T-helper 17 cell (primary cell): Measurements from ENCODE around the gene RASIP1. TPM values are rescaled to one million over a fixed set of nuclear protein-coding genes. Genes with fewer than 3 reads are reported as not detected.
"Not testable (repeated sequence)": the region's sequence is repeated elsewhere in the genome, so short reads cannot be mapped to it uniquely, and the experiment has no call there.

Source experiments
- ATAC-seq: fragments of 150-1000 bp; cut with Tn5 transposase; 2 replicates; pipeline ENCODE4 v1.10.0; 2021; ENCODE audit warnings: mild to moderate bottlenecking, moderate library complexity
- DNase-seq, 3 donors: peaks; one replicate each; pipeline versions ENCODE4 v3.0.0 to v3.0.0-alpha.2; 2020 to 2021
- H3K9me3 ChIP-seq: one replicate; pipeline ENCODE4 v1.7.0; 2013; ENCODE audit warnings: low read length, mild to moderate bottlenecking; ENCODE audit not compliant: control insufficient read depth, poor library complexity, severe bottlenecking
- H3K27ac Mint-ChIP-seq: one replicate; pipeline ENCODE4 v1.8.0; 2022; ENCODE audit warnings: mild to moderate bottlenecking, moderate library complexity, mixed read lengths
- H3K27me3 Mint-ChIP-seq: one replicate; pipeline ENCODE4 v1.8.0; 2022; ENCODE audit warnings: mixed read lengths
- H3K36me3 Mint-ChIP-seq: one replicate; pipeline ENCODE4 v1.8.0; 2022; ENCODE audit warnings: low read depth, mixed read lengths
- H3K4me1 Mint-ChIP-seq: one replicate; pipeline ENCODE4 v1.8.0; 2022; ENCODE audit warnings: mild to moderate bottlenecking, mixed read lengths
- H3K4me3 Mint-ChIP-seq: one replicate; pipeline ENCODE4 v1.8.0; 2022; ENCODE audit warnings: mild to moderate bottlenecking, moderate library complexity, mixed read lengths
- total RNA-seq, 4 donors: library from RNA in 2 of 4; stranded (reverse) in 2 of 4; gene quantifications; one replicate each; pipeline ENCODE4 v1.2.3 and lab custom pipeline; 2022 to 2026

RASIP1 gene
- total RNA-seq (under 1 TPM; 0.10 to 0.12 TPM), total RNA-seq (lab: John Stamatoyannopoulos, UW) (0 to 0.23 reads per million in 2 donors)

GRCh38 chr19:48740164-48740972, at the start of gene RASIP1:
Gene RASIP1, minus strand, starts transcription at chr19:48740610. Its CDS starts 328 bp downstream, at chr19:48740282.
- no peak for DNase-seq
- Mint-ChIP-seq H3K4me1 (peaks cover 13% of the 10 kb centered on the region), H3K4me3 (peak within 1 kb of the TSS; percentile 65), H3K27me3 (no peaks in the 10 kb centered on the region), H3K36me3 (no peaks in the 10 kb centered on the region), H3K27ac (no peak within 1 kb of the TSS)
- ATAC-seq = no peak
- H3K9me3 ChIP-seq = no peaks in the 10 kb centered on the region

GRCh38 chr19:48787331-48787730, 46.9 kb upstream of the RASIP1 start:
- H3K9me3 ChIP-seq, H3K27ac Mint-ChIP-seq, H3K4me1 Mint-ChIP-seq, ATAC-seq, H3K4me3 Mint-ChIP-seq, H3K36me3 Mint-ChIP-seq, DNase-seq, H3K27me3 Mint-ChIP-seq: not testable (repeated sequence)

- not testable (repeated sequence) for H3K27me3 Mint-ChIP-seq, H3K4me1 Mint-ChIP-seq
Measured at GRCh38 chr19:48786422-48786821, 46.0 kb upstream of the RASIP1 start.

GRCh38 chr19:48784527-48784926, 44.1 kb upstream of the RASIP1 start:
- Mint-ChIP-seq H3K36me3 (no peaks in the 10 kb centered on the region), H3K27ac (no peak overlapping the region), H3K27me3 (peaks cover 6% of the 10 kb centered on the region), H3K4me3 (no peak overlapping the region), H3K4me1 (peaks cover 2% of the 10 kb centered on the region)
- no peak for DNase-seq
- ATAC-seq = no peak
- H3K9me3 ChIP-seq = no peaks in the 10 kb centered on the region

More at GRCh38 chr19:48786422-48786821, 46.0 kb upstream of the RASIP1 start:
- not testable (repeated sequence) for H3K9me3 ChIP-seq, DNase-seq, ATAC-seq, H3K4me3 Mint-ChIP-seq, H3K36me3 Mint-ChIP-seq, H3K27ac Mint-ChIP-seq

- Mint-ChIP-seq H3K4me1 (peaks cover 2% of the 10 kb centered on the region), H3K36me3 (no peaks in the 10 kb centered on the region), H3K27ac (peak overlapping the region; percentile 2), H3K4me3 (no peak overlapping the region), H3K27me3 (peaks cover 6% of the 10 kb centered on the region)
- ATAC-seq (no peak), DNase-seq (no peak)
- no peaks in the 10 kb centered on the region for H3K9me3 ChIP-seq
Measured at GRCh38 chr19:48780631-48781391, 40.4 kb upstream of the RASIP1 start.

GRCh38 chr19:48779636-48780035, 39.2 kb upstream of the RASIP1 start:
- no peaks in the 10 kb centered on the region for H3K36me3 Mint-ChIP-seq
- ATAC-seq = no peak

GRCh38 chr19:48777720-48778119, 37.3 kb upstream of the RASIP1 start:
- H3K27me3 Mint-ChIP-seq = peaks cover 6% of the 10 kb centered on the region
- no peak overlapping the region for H3K4me3 Mint-ChIP-seq
- DNase-seq (no peak), ATAC-seq (no peak)
- H3K9me3 ChIP-seq = no peaks in the 10 kb centered on the region
- H3K36me3 Mint-ChIP-seq = no peaks in the 10 kb centered on the region
- H3K27ac Mint-ChIP-seq = peak overlapping the region; percentile 39
- H3K4me1 Mint-ChIP-seq = peaks cover 2% of the 10 kb centered on the region

More at GRCh38 chr19:48779636-48780035, 39.2 kb upstream of the RASIP1 start:
- peaks cover 2% of the 10 kb centered on the region for H3K4me1 Mint-ChIP-seq
- H3K9me3 ChIP-seq = no peaks in the 10 kb centered on the region
- DNase-seq = no peak
- no peak overlapping the region for H3K27ac Mint-ChIP-seq
- no peak overlapping the region for H3K4me3 Mint-ChIP-seq
- peaks cover 6% of the 10 kb centered on the region for H3K27me3 Mint-ChIP-seq

GRCh38 chr19:48777139-48777538, 36.7 kb upstream of the RASIP1 start:
- Mint-ChIP-seq H3K36me3 (no peaks in the 10 kb centered on the region), H3K4me3 (no peak overlapping the region), H3K27ac (peak overlapping the region; percentile 39), H3K4me1 (no peaks in the 10 kb centered on the region), H3K27me3 (peaks cover under 1% of the 10 kb centered on the region)
- no peaks in the 10 kb centered on the region for H3K9me3 ChIP-seq
- ATAC-seq (no peak), DNase-seq (no peak)

- Mint-ChIP-seq H3K4me3 (no peak overlapping the region), H3K36me3 (no peaks in the 10 kb centered on the region)
Measured at GRCh38 chr19:48772503-48772953, 32.1 kb upstream of the RASIP1 start.

GRCh38 chr19:48770734-48771472, 30.5 kb upstream of the RASIP1 start:
- no peaks in the 10 kb centered on the region for H3K4me1 Mint-ChIP-seq
- no peak overlapping the region for H3K27ac Mint-ChIP-seq
- no peak for ATAC-seq
- no peaks in the 10 kb centered on the region for H3K36me3 Mint-ChIP-seq
- H3K9me3 ChIP-seq = no peaks in the 10 kb centered on the region
- H3K27me3 Mint-ChIP-seq = peaks cover 11% of the 10 kb centered on the region
- DNase-seq = no peak
- no peak overlapping the region for H3K4me3 Mint-ChIP-seq

More at GRCh38 chr19:48772503-48772953, 32.1 kb upstream of the RASIP1 start:
- ATAC-seq (no peak), DNase-seq (no peak)
- no peaks in the 10 kb centered on the region for H3K4me1 Mint-ChIP-seq
- peaks cover 9% of the 10 kb centered on the region for H3K27me3 Mint-ChIP-seq
- no peaks in the 10 kb centered on the region for H3K9me3 ChIP-seq
- no peak overlapping the region for H3K27ac Mint-ChIP-seq

GRCh38 chr19:48770266-48770665, 29.9 kb upstream of the RASIP1 start:
- Mint-ChIP-seq H3K36me3 (no peaks in the 10 kb centered on the region), H3K4me3 (no peak overlapping the region), H3K4me1 (no peaks in the 10 kb centered on the region), H3K27ac (no peak overlapping the region), H3K27me3 (peaks cover 15% of the 10 kb centered on the region)
- ATAC-seq (no peak), DNase-seq (no peak)
- no peaks in the 10 kb centered on the region for H3K9me3 ChIP-seq

GRCh38 chr19:48768994-48769713, 28.7 kb upstream of the RASIP1 start:
- Mint-ChIP-seq H3K4me1 (no peaks in the 10 kb centered on the region), H3K27ac (no peak overlapping the region)

More at GRCh38 chr19:48768994-48769713, 28.7 kb upstream of the RASIP1 start:
- DNase-seq (no peak), ATAC-seq (no peak)
- Mint-ChIP-seq H3K27me3 (peaks cover 23% of the 10 kb centered on the region), H3K4me3 (no peak overlapping the region), H3K36me3 (no peaks in the 10 kb centered on the region)
- H3K9me3 ChIP-seq = no peaks in the 10 kb centered on the region
